Gastrocnemius medialis (tissue), 4 donors: ENCODE measurements around the gene HS2ST1. TPM values are rescaled to one million over a fixed set of nuclear protein-coding genes. Genes with fewer than 3 reads are reported as not detected.
A peak's percentile ranks its signal among the peaks of the same experiment; 100 is the strongest.

Experiments
- ATAC-seq, 2 donors: fragments of 150-250 bp; one replicate each; pipeline ENCODE4 v1.9.1; 2016
- DNase-seq, 2 donors: peaks; one replicate each; pipeline ENCODE4 v3.0.0-alpha.2; 2019
- H3K27ac ChIP-seq, 4 donors: fragments of 200-600 bp; sonication (generic); 1 replicate in 1 of 4; 2 replicates in 3 of 4; pipeline ENCODE4 v1.5.1; 2016 to 2018; ENCODE audit warnings: mild to moderate bottlenecking in 2 of 4, moderate library complexity in 1 of 4
- H3K27me3 ChIP-seq, 3 donors: fragments of 200-600 bp; sonication (generic) in 2 of 3; 1 replicate in 1 of 3; 2 replicates in 2 of 3; pipeline versions ENCODE4 v1.5.1 to v1.6.0; 2016 to 2019; ENCODE audit warnings: mild to moderate bottlenecking in 1 of 3, moderate library complexity in 1 of 3
- H3K36me3 ChIP-seq, 2 donors: fragments of 200-600 bp; sonication (generic) in 1 of 2; one replicate each; pipeline ENCODE4 v1.5.1; 2017 to 2018
- H3K4me1 ChIP-seq, 2 donors: fragments of 200-600 bp; sonication (generic) in 1 of 2; one replicate each; pipeline ENCODE4 v1.5.1; 2016 to 2017; ENCODE audit warnings: mild to moderate bottlenecking in 2 of 2
- H3K4me3 ChIP-seq, 4 donors: fragments of 200-600 bp; sonication (generic) in 3 of 4; 1 replicate in 1 of 4; 2 replicates in 3 of 4; pipeline ENCODE4 v1.5.1; 2016 to 2019; ENCODE audit warnings: mild to moderate bottlenecking in 2 of 4
- H3K9me3 ChIP-seq, 3 donors: fragments of 200-600 bp; sonication (generic) in 2 of 3; 1 replicate in 1 of 3; 2 replicates in 2 of 3; pipeline ENCODE4 v1.5.1; 2016 to 2019
- POLR2A ChIP-seq, 2 donors: fragments of 450-650 bp; IDR thresholded peaks; one replicate each; pipeline ENCODE4 v1.6.1; 2017; ENCODE audit warnings: antibody characterized with exemption in 2 of 2, mild to moderate bottlenecking in 2 of 2, moderate library complexity in 2 of 2
- in situ Hi-C, 4 donors: fragments of 200-750 bp; cut with MboI; loops; one replicate each; pipeline versions ENCODE4 v1.15.0 to v1.8.0; 2017; ENCODE audit warnings: low sequenced_read_pairs in 4 of 4
- intact Hi-C: fragments of 100-400 bp; cut with DNase I; formaldehyde crosslinking; loops from one replicate; pipeline ENCODE4 v1.15.1; 2023; ENCODE audit warnings: low total_unique reads
- total RNA-seq, 4 donors: library from RNA; depleted of rRNA; stranded (reverse); fragments of >200 nt; gene quantifications; one replicate each; pipeline versions ENCODE4 v1.1.0 to v1.2.3, GENCODE V29; 2016
- TF ChIP-seq, protein P1 (sequence below), 5 experiments: fragments of 450-650 bp in 3 of 5; fragments of 200-600 bp in 2 of 5; sonication (generic) in 2 of 5; IDR thresholded peaks in 4 of 5; conservative IDR thresholded peaks in 1 of 5; 1 replicate in 4 of 5; 2 replicates in 1 of 5; pipeline ENCODE4 v1.5.1; 2016 to 2019; ENCODE audit warnings: antibody characterized with exemption in 5 of 5, mild to moderate bottlenecking in 3 of 5, moderate library complexity in 3 of 5

HS2ST1 gene
- total RNA-seq, 4 donors from 2014 or later: 4.1 to 8.2 (median 6.8) TPM

GRCh38 chr1:86913399-86913895 lies 988 bp upstream of the HS2ST1 start:
- in situ Hi-C loops: loop anchor here in 3 of 4 donors (10.0 to 25.0 kb wide), 4 partner anchors 201 to 1774 kb away; partner anchors contain the start of genes SH3GLB1 (in 2 of the 3), LMO4 (in 1 of the 3) and PKN2 (in 1 of the 3)
- H3K4me1 ChIP-seq: peaks cover 19 to 40% of the 10 kb centered on the region in 2 donors
- DNase-seq: peak in 1 of 2 donors; percentile 8

GRCh38 chr1:86913896-86914600 lies 387 bp upstream of the HS2ST1 start, which contains the start of gene SELENOF:
TSS of gene SELENOF (minus strand) at chr1:86914126. CDS start at chr1:86914111, 15 bp downstream.
- Histone ChIP-seq H3K27me3 (no peaks in the 10 kb centered on the region), H3K36me3 (no peaks in the 10 kb centered on the region), H3K27ac (peak within 1 kb of the TSS; percentile 86 to 97 (median 90)), H3K4me3 (peak within 1 kb of the TSS; percentile 76 to 99 (median 88)), H3K4me1 (peaks cover 19 to 40% of the 10 kb centered on the region in 2 donors), H3K9me3 (no peaks in the 10 kb centered on the region)
- DNase-seq (peak; percentile 98 to 100), ATAC-seq (peak; percentile 97 to 98)
- intact Hi-C loops: loop anchor here (2.0 to 5.0 kb wide), 3 partner anchors 82 to 415 kb away; partner anchors contain the start of gene LMO4
- in situ Hi-C loops: loop anchor here in 3 of 4 donors (10.0 to 25.0 kb wide), 4 partner anchors 202 to 1773 kb away; partner anchors contain the start of genes SH3GLB1 (in 2 of the 3), LMO4 (in 1 of the 3) and PKN2 (in 1 of the 3)
- TF ChIP-seq, protein P1, sequence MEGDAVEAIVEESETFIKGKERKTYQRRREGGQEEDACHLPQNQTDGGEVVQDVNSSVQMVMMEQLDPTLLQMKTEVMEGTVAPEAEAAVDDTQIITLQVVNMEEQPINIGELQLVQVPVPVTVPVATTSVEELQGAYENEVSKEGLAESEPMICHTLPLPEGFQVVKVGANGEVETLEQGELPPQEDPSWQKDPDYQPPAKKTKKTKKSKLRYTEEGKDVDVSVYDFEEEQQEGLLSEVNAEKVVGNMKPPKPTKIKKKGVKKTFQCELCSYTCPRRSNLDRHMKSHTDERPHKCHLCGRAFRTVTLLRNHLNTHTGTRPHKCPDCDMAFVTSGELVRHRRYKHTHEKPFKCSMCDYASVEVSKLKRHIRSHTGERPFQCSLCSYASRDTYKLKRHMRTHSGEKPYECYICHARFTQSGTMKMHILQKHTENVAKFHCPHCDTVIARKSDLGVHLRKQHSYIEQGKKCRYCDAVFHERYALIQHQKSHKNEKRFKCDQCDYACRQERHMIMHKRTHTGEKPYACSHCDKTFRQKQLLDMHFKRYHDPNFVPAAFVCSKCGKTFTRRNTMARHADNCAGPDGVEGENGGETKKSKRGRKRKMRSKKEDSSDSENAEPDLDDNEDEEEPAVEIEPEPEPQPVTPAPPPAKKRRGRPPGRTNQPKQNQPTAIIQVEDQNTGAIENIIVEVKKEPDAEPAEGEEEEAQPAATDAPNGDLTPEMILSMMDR (IDR thresholded peaks at IDR 0.05 in 4 of 5, conservative IDR thresholded peaks at IDR 0.05 in 1 of 5): peak in 1 of 5 experiments; percentile 23
- peak; percentile 18 to 86 for TF ChIP-seq POLR2A (IDR thresholded peaks at IDR 0.05)

More at GRCh38 chr1:86913399-86913895, 988 bp upstream of the HS2ST1 start:
- TF ChIP-seq POLR2A (IDR thresholded peaks at IDR 0.05): no peak
- TF ChIP-seq, protein P1 (IDR thresholded peaks at IDR 0.05 in 4 of 5, conservative IDR thresholded peaks at IDR 0.05 in 1 of 5): no peak
- Histone ChIP-seq H3K36me3 (no peaks in the 10 kb centered on the region), H3K9me3 (no peaks in the 10 kb centered on the region), H3K4me3 (peak overlapping the region; percentile 69 to 99 (median 88)), H3K27me3 (no peaks in the 10 kb centered on the region), H3K27ac (peak overlapping the region; percentile 83 to 97 (median 90))
- intact Hi-C loops: loop anchor here (5.0 kb wide), 1 partner anchor 81 kb away; no protein-coding TSS in a partner anchor
- no peak for ATAC-seq

GRCh38 chr1:86914998-86915736 lies 732 bp downstream of the HS2ST1 start:
- peak; percentile 32 to 55 for DNase-seq
- Histone ChIP-seq H3K27me3 (no peaks in the 10 kb centered on the region), H3K9me3 (no peaks in the 10 kb centered on the region), H3K4me1 (peaks cover 19 to 34% of the 10 kb centered on the region in 2 donors), H3K4me3 (peak overlapping the region; percentile 76 to 99 (median 88)), H3K36me3 (no peaks in the 10 kb centered on the region), H3K27ac (peak overlapping the region; percentile 86 to 97 (median 90))
- intact Hi-C loops: loop anchor here (1.0 to 5.0 kb wide), 4 partner anchors 83 to 414 kb away; partner anchors contain the start of genes LMO4 and SH3GLB1
- in situ Hi-C loops: loop anchor here in 3 of 4 donors (10.0 to 25.0 kb wide), 4 partner anchors 203 to 1772 kb away; partner anchors contain the start of genes SH3GLB1 (in 2 of the 3), LMO4 (in 1 of the 3) and PKN2 (in 1 of the 3)
- TF ChIP-seq, protein P1 (IDR thresholded peaks at IDR 0.05 in 4 of 5, conservative IDR thresholded peaks at IDR 0.05 in 1 of 5): no peak
- TF ChIP-seq POLR2A (IDR thresholded peaks at IDR 0.05): peak in 1 of 2 donors; percentile 41
- ATAC-seq: peak; percentile 28 to 36

GRCh38 chr1:86915737-86916235 lies 1.4 kb downstream of the HS2ST1 start:
- peak overlapping the region; percentile 86 to 97 (median 90) for H3K27ac ChIP-seq
- TF ChIP-seq, protein P1 (IDR thresholded peaks at IDR 0.05 in 4 of 5, conservative IDR thresholded peaks at IDR 0.05 in 1 of 5): no peak
- TF ChIP-seq POLR2A (IDR thresholded peaks at IDR 0.05): peak in 1 of 2 donors; percentile 40
- no peaks in the 10 kb centered on the region for H3K9me3 ChIP-seq
- no peak for DNase-seq
- no peaks in the 10 kb centered on the region for H3K36me3 ChIP-seq
- in situ Hi-C loops (loop anchor here in 3 of 4 donors (10.0 to 25.0 kb wide), 4 partner anchors 203 to 1772 kb away; partner anchors contain the start of genes SH3GLB1 (in 2 of the 3), LMO4 (in 1 of the 3) and PKN2 (in 1 of the 3)), intact Hi-C loops (loop anchor here (1.0 to 2.0 kb wide), 3 partner anchors 141 to 413 kb away; partner anchors contain the start of genes LMO4 and SH3GLB1)
- H3K27me3 ChIP-seq: no peaks in the 10 kb centered on the region
- H3K4me3 ChIP-seq: peak overlapping the region; percentile 76 to 99 (median 88)
- no peak for ATAC-seq
- peaks cover 19 to 33% of the 10 kb centered on the region in 2 donors for H3K4me1 ChIP-seq
